Measurements from ENCODE around the gene LAMB4.

LAMB4 gene

GRCh38 chr7:108104324-108104723 is 25.8 kb downstream of the LAMB4 start:
- DNase-seq: no peak

- DNase-seq: no peak
Observed at GRCh38 chr7:108103558-108104298, 26.4 kb downstream of the LAMB4 start.

GRCh38 chr7:108102671-108103312 is 27.4 kb downstream of the LAMB4 start:
- DNase-seq: no peak

- no peak for DNase-seq
Observed at GRCh38 chr7:108101759-108102158, 28.4 kb downstream of the LAMB4 start.

- DNase-seq: no peak
Observed at GRCh38 chr7:108099713-108100112, 30.4 kb downstream of the LAMB4 start.

GRCh38 chr7:108097703-108098102 is 32.5 kb downstream of the LAMB4 start:
- no peak for DNase-seq

GRCh38 chr7:108096996-108097395 is 33.2 kb downstream of the LAMB4 start:
- DNase-seq: no peak

GRCh38 chr7:108094933-108095710 is 35.0 kb downstream of the LAMB4 start:
- DNase-seq: no peak

GRCh38 chr7:108094346-108094745 is 35.8 kb downstream of the LAMB4 start:
- no peak for DNase-seq

GRCh38 chr7:108093851-108094331 is 36.3 kb downstream of the LAMB4 start:
- no peak for DNase-seq

- DNase-seq: no peak
Observed at GRCh38 chr7:108093341-108093740, 36.8 kb downstream of the LAMB4 start.

GRCh38 chr7:108091461-108091831 is 38.7 kb downstream of the LAMB4 start:
- no peak for DNase-seq

GRCh38 chr7:108090791-108091460 is 39.2 kb downstream of the LAMB4 start:
- no peak for DNase-seq

GRCh38 chr7:108089381-108089780 is 40.8 kb downstream of the LAMB4 start:
- DNase-seq: no peak

GRCh38 chr7:108088729-108089128 is 41.4 kb downstream of the LAMB4 start:
- no peak for DNase-seq

- no peak for DNase-seq
Observed at GRCh38 chr7:108087778-108088177, 42.4 kb downstream of the LAMB4 start.

GRCh38 chr7:108086962-108087361 is 43.2 kb downstream of the LAMB4 start:
- no peak for DNase-seq

GRCh38 chr7:108086546-108086945 is 43.6 kb downstream of the LAMB4 start:
- no peak for DNase-seq

GRCh38 chr7:108083980-108084379 is 46.2 kb downstream of the LAMB4 start:
- no peak for DNase-seq

GRCh38 chr7:108079648-108080591 is 50.2 kb downstream of the LAMB4 start:
- DNase-seq: no peak

- DNase-seq: no peak
Observed at GRCh38 chr7:108079276-108079647, 50.9 kb downstream of the LAMB4 start.

GRCh38 chr7:108078691-108079090 is 51.5 kb downstream of the LAMB4 start:
- no peak for DNase-seq
